HepG2 (cell line): Measurements from ENCODE around the gene MAGEA10. TPM values are rescaled to one million over a fixed set of nuclear protein-coding genes. Genes with fewer than 3 reads are reported as not detected.

Source experiments
- ATAC-seq: fragments of 200-7000 bp; cut with Tn5 transposase; 3 replicates; pipeline ENCODE4 v1.9.1; 2020; ENCODE audit warnings: mild to moderate bottlenecking, moderate library complexity
- BruUV-seq: library from RNA; stranded (reverse); fragments of 400-500 nt; replicated peaks from 2 replicates; lab custom pipeline; 2021; lab: Mats Ljungman, UMichigan
- CTCF ChIA-PET: fragments of 300-600 bp; formaldehyde crosslinking; extraction: SDS; loops from one replicate; lab custom pipeline; 2021; ENCODE audit warnings: low total read pairs, inconsistent platforms, low intra/inter-chr PET ratio; lab: Yijun Ruan, JAX
- POLR2A ChIA-PET: fragments of 350-600 bp; sonication (Branson Sonifier 250); formaldehyde crosslinking; loops from one replicate; lab custom pipeline; 2020; ENCODE audit warnings: antibody characterized with exemption, inconsistent platforms; lab: Yijun Ruan, JAX
- DNase-seq: peaks from one replicate; pipeline ENCODE4 v3.0.0-alpha.2; 2015; ENCODE audit warnings: low spot score
- FAIRE-seq: peaks from 3 replicates; lab custom pipeline; 2011; peaks lifted over from hg19 to GRCh38; lab: Jason Lieb, UNC
- H2AFZ ChIP-seq: one replicate; pipeline ENCODE4 v1.6.1; 2011; ENCODE audit warnings: low read length, inconsistent platforms
- H3K27ac ChIP-seq: fragments of 300-600 bp; 3 replicates; pipeline ENCODE4 v1.8.0; 2011; ENCODE audit warnings: mixed run types, mild to moderate bottlenecking, mixed read lengths, low read length, inconsistent platforms; ENCODE audit not compliant: insufficient read depth; ENCODE audit errors: extremely low read length
- H3K27me3 ChIP-seq, 2 experiments: fragments of 200-600 bp in 1 of 2; 2 replicates in 1 of 2; 3 replicates in 1 of 2; pipeline versions ENCODE4 v1.6.0 to v1.8.0; 2011; ENCODE audit warnings: low read length in 2 of 2, mild to moderate bottlenecking in 2 of 2, moderate library complexity in 2 of 2, inconsistent platforms in 1 of 2; ENCODE audit not compliant: insufficient read depth in 2 of 2, control insufficient read depth in 1 of 2
- H3K36me3 ChIP-seq, 2 experiments: fragments of 200-600 bp in 1 of 2; replicated peaks in 1 of 2; 2 replicates in 1 of 2; 3 replicates in 1 of 2; pipeline versions ENCODE4 v1.5.1 to v1.8.0; 2011; ENCODE audit warnings: low read length in 2 of 2, inconsistent platforms in 1 of 2; ENCODE audit not compliant: insufficient read depth in 2 of 2, control insufficient read depth in 1 of 2
- H3K4me1 ChIP-seq: 2 replicates; pipeline ENCODE4 v1.5.1; 2012; ENCODE audit warnings: low read length, inconsistent platforms; ENCODE audit not compliant: insufficient read depth
- H3K4me2 ChIP-seq: 2 replicates; pipeline ENCODE4 v1.6.0; 2011; ENCODE audit warnings: low read depth, low read length, inconsistent platforms
- H3K4me3 ChIP-seq, 3 experiments: fragments of 200-600 bp in 1 of 3; sonication (generic), shearing (Covaris generic) in 1 of 3; replicated peaks in 1 of 3; 2 replicates each; pipeline ENCODE4 v1.5.1; 2011 to 2016; ENCODE audit warnings: low read length in 3 of 3, inconsistent platforms in 2 of 3, low read depth in 2 of 3, mild to moderate bottlenecking in 2 of 3, control low read depth in 1 of 3, mixed read lengths in 1 of 3; ENCODE audit not compliant: insufficient read depth in 1 of 3
- H3K79me2 ChIP-seq: one replicate; pipeline ENCODE4 v1.6.1; 2011; ENCODE audit warnings: low read length, inconsistent platforms; ENCODE audit not compliant: insufficient read depth
- H3K9ac ChIP-seq: 2 replicates; pipeline ENCODE4 v1.6.0; 2011; ENCODE audit warnings: mild to moderate bottlenecking, low read depth, low read length, inconsistent platforms; ENCODE audit not compliant: insufficient read depth
- H3K9me3 ChIP-seq: 2 replicates; pipeline ENCODE4 v1.5.1; 2012; ENCODE audit warnings: mild to moderate bottlenecking, low read length
- H4K20me1 ChIP-seq: 2 replicates; pipeline ENCODE4 v1.6.0; 2011; ENCODE audit warnings: inconsistent platforms, mild to moderate bottlenecking, low read length, moderate library complexity; ENCODE audit not compliant: insufficient read depth
- ARNTL ChIP-seq: sonication (generic); formaldehyde crosslinking; IDR thresholded peaks from 2 replicates; pipeline ENCODE4 v1.4.0; 2020; ENCODE audit warnings: mild to moderate bottlenecking, missing genetic modification reagents
- CEBPB ChIP-seq: IDR thresholded peaks from 2 replicates; pipeline ENCODE4 v1.6.1; 2011; ENCODE audit warnings: low read depth, low read length, improper control_type of control experiment, borderline replicate concordance
- ELF3 ChIP-seq: IDR thresholded peaks from 2 replicates; pipeline ENCODE4 v1.6.1; 2016; ENCODE audit warnings: missing genetic modification reagents, missing compliant biosample characterization
- REXO4 ChIP-seq: sonication (generic); formaldehyde crosslinking; IDR thresholded peaks from 2 replicates; pipeline ENCODE4 v1.8.0; 2022; ENCODE audit warnings: missing genetic modification reagents, mild to moderate bottlenecking, borderline replicate concordance
- RFX1 ChIP-seq: fragments of 450-650 bp; IDR thresholded peaks from 2 replicates; pipeline ENCODE4 v1.6.1; 2017
- ZNF614 ChIP-seq: IDR thresholded peaks from 2 replicates; pipeline ENCODE4 v1.6.1; 2018; ENCODE audit warnings: missing biosample characterization, missing genetic modification reagents, inconsistent platforms, borderline replicate concordance
- WGBS: methylation state at CpG from one replicate; pipeline ENCODE4 v1.1.6; 2017; ENCODE audit warnings: low lambda C conversion rate; 5-methylcytosine and 5-hydroxymethylcytosine counted together
- in situ Hi-C: cut with HindIII; loops from 2 replicates; pipeline ENCODE4 v1.10.0; 2017; ENCODE audit warnings: low pct_unique_long_range_greater_than_20kb; ENCODE audit not compliant: extremely low pct_ligation_motif_present
- intact Hi-C: fragments of 100-400 bp; cut with micrococcal nuclease; formaldehyde crosslinking; loops from one replicate; pipeline ENCODE4 v1.10.0; 2022; ENCODE audit not compliant: unreplicated experiment
- polyA plus RNA-seq, 8 experiments: library from polyadenylated mRNA; depleted of rRNA in 3 of 8; stranded (reverse) in 7 of 8; unstranded in 1 of 8; fragments of >200 nt; fragmentation: Illumina TruSeq in 4 of 8; extraction: Trizol in 4 of 8; gene quantifications; 2 replicates each; pipeline versions ENCODE4 v1.2.1 to v1.2.3, GENCODE V29; 2011 to 2016; ENCODE audit warnings: low read depth in 4 of 8, missing spikeins in 1 of 8, mixed read lengths in 1 of 8; ENCODE audit not compliant: insufficient read depth in 1 of 8
- total RNA-seq, 5 experiments: library from RNA; depleted of rRNA; stranded (reverse); fragments of >200 nt; fragmentation: Illumina TruSeq; extraction: Trizol; gene quantifications; 2 replicates each; pipeline ENCODE4 v1.2.3, GENCODE V29; 2016; ENCODE audit warnings: low read depth in 1 of 5
- TF ChIP-seq, protein P1 (sequence below): sonication (generic); formaldehyde crosslinking; IDR thresholded peaks from 2 replicates; pipeline ENCODE4 v1.4.0; 2020; ENCODE audit warnings: mild to moderate bottlenecking, low read depth, missing genetic modification reagents
- TF ChIP-seq, protein P2 (sequence below): sonication (generic); formaldehyde crosslinking; IDR thresholded peaks from 2 replicates; pipeline ENCODE4 v1.9.0; 2021; ENCODE audit warnings: missing genetic modification reagents, borderline replicate concordance
- TF ChIP-seq, protein P3 (sequence below): IDR thresholded peaks from 2 replicates; pipeline ENCODE4 v1.6.1; 2016; ENCODE audit warnings: low read depth, borderline replicate concordance

The MAGEA10 gene
- total and polyA plus RNA-seq, 2 of the 13 experiments (the other 11 are each of a cell fraction or from before 2014, with no cell fraction given), result not detected

DNA sequence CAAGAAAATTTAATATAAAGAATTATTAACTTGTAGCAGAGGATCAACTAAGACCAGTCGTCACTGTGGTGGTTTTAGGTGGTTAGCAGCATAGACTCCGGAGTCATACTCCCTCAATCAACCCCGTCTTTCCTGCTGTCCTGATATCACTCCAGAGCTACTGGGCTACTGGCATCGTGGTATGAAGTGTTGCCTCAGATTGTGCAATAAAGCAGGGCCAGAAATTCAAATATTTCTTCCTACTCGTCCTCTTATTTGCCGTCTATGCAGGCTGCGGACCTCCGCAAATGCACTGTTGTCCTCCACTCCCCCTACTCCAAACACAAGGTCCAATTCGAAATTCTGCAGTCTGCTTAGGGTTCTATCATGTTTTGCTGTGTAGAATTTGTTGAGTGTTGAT, 1.2 kb upstream of the MAGEA10 start:
- ChIA-PET POLR2A (no interaction called here), CTCF (no interaction called here)
- H3K27me3 ChIP-seq, result no peaks in the 10 kb centered on the region
- peak; percentile 37; the same call in 1 of the 2 replicates for TF ChIP-seq CEBPB
- no peak for TF ChIP-seq ZNF614 (CRISPR knock-in tag)
- H3K79me2 ChIP-seq, result no peaks in the 10 kb centered on the region
- intact Hi-C loops, result no loop called here
- ATAC-seq (no peak), DNase-seq (no peak), FAIRE-seq (no peak)
- H3K4me2 ChIP-seq, result no peak overlapping the region
- no peaks in the 10 kb centered on the region for H3K4me1 ChIP-seq
- no peak overlapping the region for H3K27ac ChIP-seq
- WGBS, result 33% methylated on average over 7 of the region's 9 CpGs
- H3K4me3 ChIP-seq, result no peak overlapping the region
- H3K9me3 ChIP-seq, result no peaks in the 10 kb centered on the region
- H4K20me1 ChIP-seq, result no peaks in the 10 kb centered on the region
- no TSS peak for BruUV-seq
- H3K36me3 ChIP-seq, result no peaks in the 10 kb centered on the region
- no peak overlapping the region for H3K9ac ChIP-seq
- no peak overlapping the region for H2AFZ ChIP-seq
- in situ Hi-C loops, result no loop called here

DNA sequence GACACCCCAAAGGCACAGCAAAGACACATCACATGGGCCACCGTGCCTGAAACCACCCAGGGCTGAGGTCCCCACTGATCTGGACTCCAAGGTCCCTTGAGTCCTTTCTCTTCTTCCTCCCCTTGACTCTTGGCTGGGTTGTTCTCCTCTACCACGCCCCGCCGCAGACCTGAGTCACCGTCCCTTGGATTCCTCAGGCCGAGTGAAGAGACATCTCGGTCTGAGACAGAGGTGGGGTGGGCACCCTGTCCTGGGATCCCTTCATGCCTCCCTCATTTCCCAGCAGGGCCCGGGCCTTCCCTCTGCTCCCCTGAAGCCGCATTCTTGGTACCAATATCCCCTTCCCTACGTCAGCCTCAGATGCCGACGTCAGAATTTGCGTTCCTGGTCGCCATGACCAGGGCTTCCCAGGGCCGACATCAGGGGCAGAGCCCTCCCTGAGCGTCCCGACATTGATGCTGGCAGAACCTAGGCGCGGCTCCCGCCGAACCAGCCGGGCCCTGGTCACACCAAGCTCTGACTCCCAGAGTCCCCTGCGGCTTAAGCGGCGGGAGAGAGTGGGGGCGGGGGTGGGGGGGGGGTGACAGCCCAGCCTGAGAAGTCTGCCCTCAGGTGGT, 498 bp downstream of the MAGEA10 start:
- no peaks in the 10 kb centered on the region for H3K79me2 ChIP-seq
- no peak overlapping the region for H2AFZ ChIP-seq
- no peaks in the 10 kb centered on the region for H3K27me3 ChIP-seq
- H3K4me3 ChIP-seq, result no peak overlapping the region
- TF ChIP-seq, protein P1, sequence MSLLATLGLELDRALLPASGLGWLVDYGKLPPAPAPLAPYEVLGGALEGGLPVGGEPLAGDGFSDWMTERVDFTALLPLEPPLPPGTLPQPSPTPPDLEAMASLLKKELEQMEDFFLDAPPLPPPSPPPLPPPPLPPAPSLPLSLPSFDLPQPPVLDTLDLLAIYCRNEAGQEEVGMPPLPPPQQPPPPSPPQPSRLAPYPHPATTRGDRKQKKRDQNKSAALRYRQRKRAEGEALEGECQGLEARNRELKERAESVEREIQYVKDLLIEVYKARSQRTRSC, result no peak
- TF ChIP-seq ELF3, result no peak
- TF ChIP-seq, protein P2, sequence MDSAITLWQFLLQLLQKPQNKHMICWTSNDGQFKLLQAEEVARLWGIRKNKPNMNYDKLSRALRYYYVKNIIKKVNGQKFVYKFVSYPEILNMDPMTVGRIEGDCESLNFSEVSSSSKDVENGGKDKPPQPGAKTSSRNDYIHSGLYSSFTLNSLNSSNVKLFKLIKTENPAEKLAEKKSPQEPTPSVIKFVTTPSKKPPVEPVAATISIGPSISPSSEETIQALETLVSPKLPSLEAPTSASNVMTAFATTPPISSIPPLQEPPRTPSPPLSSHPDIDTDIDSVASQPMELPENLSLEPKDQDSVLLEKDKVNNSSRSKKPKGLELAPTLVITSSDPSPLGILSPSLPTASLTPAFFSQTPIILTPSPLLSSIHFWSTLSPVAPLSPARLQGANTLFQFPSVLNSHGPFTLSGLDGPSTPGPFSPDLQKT (CRISPR knock-in tag), result no peak
- no peak for TF ChIP-seq REXO4 (CRISPR knock-in tag)
- no peak for TF ChIP-seq ARNTL (CRISPR knock-in tag)
- no peak for TF ChIP-seq RFX1
- TF ChIP-seq, protein P3, sequence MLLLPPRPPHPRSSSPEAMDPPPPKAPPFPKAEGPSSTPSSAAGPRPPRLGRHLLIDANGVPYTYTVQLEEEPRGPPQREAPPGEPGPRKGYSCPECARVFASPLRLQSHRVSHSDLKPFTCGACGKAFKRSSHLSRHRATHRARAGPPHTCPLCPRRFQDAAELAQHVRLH (CRISPR knock-in tag), result no peak
- DNase-seq (no peak), FAIRE-seq (no peak), ATAC-seq (no peak)
- no peaks in the 10 kb centered on the region for H3K9me3 ChIP-seq
- CTCF ChIA-PET, result no interaction called here
- in situ Hi-C loops, result no loop called here
- H4K20me1 ChIP-seq, result no peaks in the 10 kb centered on the region
- no peaks in the 10 kb centered on the region for H3K36me3 ChIP-seq
- no peaks in the 10 kb centered on the region for H3K4me1 ChIP-seq
- intact Hi-C loops, result no loop called here
- H3K27ac ChIP-seq, result no peak overlapping the region
- no peak overlapping the region for H3K9ac ChIP-seq
- POLR2A ChIA-PET, result no interaction called here
- 69% methylated on average over 7 of the region's 26 CpGs for WGBS
- BruUV-seq, result no TSS peak
- H3K4me2 ChIP-seq, result no peak overlapping the region
